ENCODE results near the gene KRT72.

Gene KRT72

DNA sequence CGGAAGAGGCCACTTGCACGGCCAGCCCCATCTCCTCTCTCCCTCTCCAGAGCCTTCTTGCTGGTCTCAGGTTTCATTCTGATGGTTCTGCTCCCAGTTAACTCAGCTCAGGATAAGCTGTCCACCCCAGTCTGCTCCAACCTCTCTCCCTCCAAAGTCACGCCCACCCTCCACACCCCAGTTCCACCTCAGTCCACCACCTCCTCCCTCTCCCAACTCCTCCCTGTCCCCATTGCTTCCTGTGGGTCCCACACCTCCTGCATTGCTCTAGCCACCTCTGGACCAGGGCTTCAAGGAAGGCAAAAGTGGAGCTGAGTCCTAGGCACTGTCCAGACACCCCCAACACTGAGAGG, 61.5 kb downstream of the KRT72 start:
- Mint-ChIP-seq H3K4me3 (no peak overlapping the region), H3K36me3 (ENCODE audit: low read depth) (no peaks in the 10 kb centered on the region), H3K9me3 (no peaks in the 10 kb centered on the region), H3K4me1 (ENCODE audit: low read depth) (peaks cover 3% of the 10 kb centered on the region), H3K27ac (no peak overlapping the region), H3K27me3 (ENCODE audit: low read depth) (no peaks in the 10 kb centered on the region)

DNA sequence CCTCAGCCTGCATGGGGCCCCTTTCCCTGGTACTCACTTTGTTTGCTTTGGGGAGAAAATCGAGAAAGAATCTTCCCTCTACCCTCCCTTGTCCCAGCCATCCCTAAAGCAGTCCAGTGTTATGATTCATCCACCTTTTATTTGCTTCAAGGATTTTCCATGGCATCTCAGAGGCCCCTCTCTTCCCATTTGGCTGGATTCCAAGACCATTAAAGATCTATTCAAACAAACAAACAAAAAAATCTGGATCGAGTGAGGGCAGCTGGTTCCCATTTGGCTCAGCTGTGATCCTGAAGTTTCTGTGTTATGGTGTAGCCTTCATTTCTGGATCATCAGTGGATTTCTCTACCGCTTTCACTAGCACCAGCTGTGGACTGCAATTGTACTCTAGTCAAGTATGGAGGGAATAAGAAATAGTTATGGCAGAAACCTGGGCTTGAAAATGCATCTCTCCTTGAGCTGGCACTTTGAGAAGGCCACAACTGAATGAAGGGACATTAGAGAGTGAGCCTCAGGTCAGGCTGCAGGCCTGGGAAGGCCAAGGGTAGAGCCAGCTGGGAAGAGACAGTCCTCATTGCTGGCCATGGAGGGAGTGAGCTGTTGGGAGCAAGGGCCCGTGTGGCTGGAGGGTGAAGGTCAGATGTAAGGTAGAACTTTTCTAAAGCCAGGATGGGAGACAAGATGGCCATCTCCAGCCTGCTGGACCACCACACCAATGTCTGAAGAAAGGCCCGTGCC, 62.0 kb downstream of the KRT72 start:
- Mint-ChIP-seq H3K4me1 (ENCODE audit: low read depth) (peaks cover 3% of the 10 kb centered on the region), H3K27me3 (ENCODE audit: low read depth) (no peaks in the 10 kb centered on the region), H3K4me3 (no peak overlapping the region), H3K27ac (no peak overlapping the region), H3K36me3 (ENCODE audit: low read depth) (no peaks in the 10 kb centered on the region), H3K9me3 (no peaks in the 10 kb centered on the region)

DNA sequence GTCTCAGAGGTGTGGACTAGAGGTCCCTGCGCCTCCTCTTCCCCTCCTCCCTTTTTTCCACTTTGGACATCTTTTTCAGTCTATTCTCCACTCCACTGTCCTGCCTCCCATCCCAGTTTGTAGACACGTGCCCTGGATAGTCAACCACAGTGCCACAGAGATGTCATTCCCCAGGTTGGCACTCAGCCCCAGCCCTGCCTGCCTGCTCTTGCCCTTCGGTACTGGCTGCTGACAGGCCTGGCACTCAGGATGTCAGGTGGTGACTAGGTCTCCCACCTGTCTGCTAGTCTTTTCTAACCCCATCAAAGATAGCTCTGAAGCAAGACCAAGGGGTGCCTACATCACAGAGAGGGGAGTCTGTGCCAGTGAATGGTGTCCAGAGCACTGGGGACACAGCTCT, 64.2 kb downstream of the KRT72 start:
- Mint-ChIP-seq H3K27me3 (ENCODE audit: low read depth) (no peaks in the 10 kb centered on the region), H3K4me1 (ENCODE audit: low read depth) (no peaks in the 10 kb centered on the region), H3K9me3 (no peaks in the 10 kb centered on the region)

More for the DNA sequence above, 64.2 kb downstream of the KRT72 start:
- no peak overlapping the region for H3K27ac Mint-ChIP-seq
- no peaks in the 10 kb centered on the region for H3K36me3 Mint-ChIP-seq (ENCODE audit: low read depth)
- no peak overlapping the region for H3K4me3 Mint-ChIP-seq

All from T-helper 1 cell treated with Interleukin-12 subunit alpha and Interleukin-12 subunit beta and Interleukin-4 antibody, amounts not matched to agents 30 μg/mL and 1 μg/mL, for 36 hours (primary cell).